Body of pancreas (tissue), 4 donors: ENCODE results near the gene PTPN9.

ENCODE experiments used
- POLR2A ChIP-seq, 3 donors: fragments of 450-650 bp; IDR thresholded peaks; one replicate each; pipeline ENCODE4 v1.6.1; 2016; ENCODE audit warnings: antibody characterized with exemption in 3 of 3, mild to moderate bottlenecking in 2 of 3
- TF ChIP-seq, protein P1 (sequence below), 7 experiments: fragments of 450-650 bp in 4 of 7; fragments of 200-600 bp in 3 of 7; sonication (generic) in 3 of 7; IDR thresholded peaks; one replicate each; pipeline ENCODE4 v1.5.1; 2016 to 2019; ENCODE audit warnings: antibody characterized with exemption in 7 of 7

DNA sequence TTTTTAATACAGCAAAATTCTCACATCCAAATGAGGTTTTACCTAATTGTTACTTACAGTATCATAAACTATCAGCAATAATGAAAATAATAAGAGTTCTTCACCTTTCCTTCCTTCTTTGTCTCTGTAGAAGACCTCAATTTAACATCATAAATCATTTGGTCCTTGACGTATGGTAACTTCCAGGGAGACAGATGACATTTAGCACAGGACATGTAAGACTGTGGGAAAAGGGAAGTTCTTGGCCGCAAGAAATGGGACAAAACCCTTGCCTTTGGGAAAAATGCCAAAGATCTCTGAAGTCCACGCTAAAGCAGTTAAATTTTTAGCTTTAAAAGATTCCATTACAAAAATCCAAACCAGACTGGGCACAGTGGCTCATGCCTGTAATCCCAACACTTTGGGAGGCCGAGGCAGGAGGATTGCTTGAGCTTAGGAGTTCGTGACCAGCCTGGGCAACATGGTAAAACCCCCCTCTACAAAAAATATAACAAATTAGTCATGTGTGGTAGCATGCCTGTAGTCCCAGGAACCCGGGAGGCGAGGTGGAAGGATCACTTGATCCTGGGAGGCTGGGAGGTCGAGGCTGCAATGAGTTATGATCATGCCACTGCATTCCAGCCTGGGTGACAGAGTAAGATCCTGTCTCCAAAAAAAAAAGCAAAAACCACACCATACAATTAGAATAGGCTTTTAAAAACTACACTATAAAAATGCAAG, 8.8 kb downstream of the PTPN9 start:
- no peak for TF ChIP-seq POLR2A (IDR thresholded peaks at IDR 0.05)
- TF ChIP-seq, protein P1, sequence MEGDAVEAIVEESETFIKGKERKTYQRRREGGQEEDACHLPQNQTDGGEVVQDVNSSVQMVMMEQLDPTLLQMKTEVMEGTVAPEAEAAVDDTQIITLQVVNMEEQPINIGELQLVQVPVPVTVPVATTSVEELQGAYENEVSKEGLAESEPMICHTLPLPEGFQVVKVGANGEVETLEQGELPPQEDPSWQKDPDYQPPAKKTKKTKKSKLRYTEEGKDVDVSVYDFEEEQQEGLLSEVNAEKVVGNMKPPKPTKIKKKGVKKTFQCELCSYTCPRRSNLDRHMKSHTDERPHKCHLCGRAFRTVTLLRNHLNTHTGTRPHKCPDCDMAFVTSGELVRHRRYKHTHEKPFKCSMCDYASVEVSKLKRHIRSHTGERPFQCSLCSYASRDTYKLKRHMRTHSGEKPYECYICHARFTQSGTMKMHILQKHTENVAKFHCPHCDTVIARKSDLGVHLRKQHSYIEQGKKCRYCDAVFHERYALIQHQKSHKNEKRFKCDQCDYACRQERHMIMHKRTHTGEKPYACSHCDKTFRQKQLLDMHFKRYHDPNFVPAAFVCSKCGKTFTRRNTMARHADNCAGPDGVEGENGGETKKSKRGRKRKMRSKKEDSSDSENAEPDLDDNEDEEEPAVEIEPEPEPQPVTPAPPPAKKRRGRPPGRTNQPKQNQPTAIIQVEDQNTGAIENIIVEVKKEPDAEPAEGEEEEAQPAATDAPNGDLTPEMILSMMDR (IDR thresholded peaks at IDR 0.05): no peak
